Panc1 (cell line): ENCODE data around the gene FIBIN. TPM values are rescaled to one million over a fixed set of nuclear protein-coding genes. Genes with fewer than 3 reads are reported as not detected.

Experiments used
- ATAC-seq: fragments of 200-7000 bp; cut with Tn5 transposase; 2 replicates; pipeline ENCODE4 v1.9.1; 2020; ENCODE audit warnings: mild to moderate bottlenecking, moderate library complexity
- BruUV-seq: library from RNA; stranded (reverse); fragments of 400-500 nt; replicated peaks from 2 replicates; lab custom pipeline; 2021; lab: Mats Ljungman, UMichigan
- CTCF ChIA-PET: fragments of 300-600 bp; sonication (Branson Sonifier 250); formaldehyde crosslinking; loops from one replicate; lab custom pipeline; 2022; ENCODE audit warnings: antibody characterized with exemption; lab: Charles Lee
- POLR2A ChIA-PET: fragments of 300-600 bp; sonication (Branson Sonifier 250); formaldehyde crosslinking; loops from one replicate; lab custom pipeline; 2022; ENCODE audit warnings: antibody characterized with exemption; lab: Charles Lee
- DNase-seq: peaks from one replicate; pipeline ENCODE4 v3.0.0-alpha.2; 2010; ENCODE audit warnings: low read depth, low spot score
- H3K27ac ChIP-seq: 2 replicates; pipeline ENCODE4 v1.5.1; 2011; ENCODE audit warnings: mild to moderate bottlenecking, low read length, inconsistent platforms
- H3K27me3 ChIP-seq: fragments of 200-500 bp; sonication (Bioruptor generic); 2 replicates; pipeline ENCODE4 v1.6.0; 2014; ENCODE audit warnings: low read length, inconsistent platforms; ENCODE audit not compliant: control insufficient read depth, insufficient read depth
- H3K36me3 ChIP-seq: fragments of 200-500 bp; sonication (Bioruptor generic); 2 replicates; pipeline ENCODE4 v1.5.1; 2014; ENCODE audit warnings: inconsistent platforms, mild to moderate bottlenecking, low read length, moderate library complexity; ENCODE audit not compliant: control insufficient read depth, insufficient read depth
- H3K4me1 ChIP-seq: 2 replicates; pipeline ENCODE4 v1.5.1; 2011; ENCODE audit warnings: inconsistent platforms, mild to moderate bottlenecking, low read length, moderate library complexity; ENCODE audit not compliant: control insufficient read depth, insufficient read depth
- H3K4me3 ChIP-seq, 2 experiments: 2 replicates each; pipeline ENCODE4 v1.5.1; 2011 to 2012; ENCODE audit warnings: low read depth in 2 of 2, low read length in 2 of 2, mild to moderate bottlenecking in 2 of 2, inconsistent platforms in 1 of 2, moderate library complexity in 1 of 2
- H3K9me3 ChIP-seq: fragments of 200-500 bp; sonication (Bioruptor generic); 2 replicates; pipeline ENCODE4 v1.5.1; 2014; ENCODE audit warnings: low read depth, mild to moderate bottlenecking, inconsistent platforms, low read length, moderate library complexity; ENCODE audit not compliant: control insufficient read depth, insufficient read depth
- POLR2AphosphoS5 ChIP-seq: IDR thresholded peaks from 2 replicates; pipeline ENCODE4 v1.6.1; 2012; ENCODE audit warnings: mild to moderate bottlenecking, low read depth, low read length, moderate library complexity
- SIN3A ChIP-seq: IDR thresholded peaks from 2 replicates; pipeline ENCODE4 v1.6.1; 2012; ENCODE audit warnings: low read depth, mild to moderate bottlenecking, low read length, moderate library complexity, borderline replicate concordance; ENCODE audit not compliant: insufficient read depth
- TCF7L2 ChIP-seq: IDR thresholded peaks from 2 replicates; pipeline ENCODE4 v1.6.1; 2011; ENCODE audit warnings: mild to moderate bottlenecking, low read depth, low read length, inconsistent platforms
- in situ Hi-C: cut with HindIII; loops from 2 replicates; pipeline ENCODE4 v1.10.0; 2016; ENCODE audit warnings: low sequenced_read_pairs, low pct_unique_long_range_greater_than_20kb
- intact Hi-C: fragments of 100-400 bp; cut with micrococcal nuclease; formaldehyde crosslinking; loops from one replicate; pipeline ENCODE4 v1.10.0; 2022; ENCODE audit not compliant: unreplicated experiment
- total RNA-seq: library from RNA; stranded (reverse); gene quantifications from one replicate; pipeline ENCODE4 v1.2.1, GENCODE V29; 2021; ENCODE audit not compliant: unreplicated experiment
- TF ChIP-seq, protein P1 (sequence below): fragments of 450-650 bp; IDR thresholded peaks from 2 replicates; pipeline ENCODE4 v1.5.1; 2017; ENCODE audit warnings: mild to moderate bottlenecking
- TF ChIP-seq, protein P2 (sequence below), 2 experiments: IDR thresholded peaks; 2 replicates each; pipeline ENCODE4 v1.6.1; 2011 to 2012; ENCODE audit warnings: low read depth in 2 of 2, control low read depth in 1 of 2, low read length in 1 of 2, mild to moderate bottlenecking in 1 of 2, moderate library complexity in 1 of 2; ENCODE audit not compliant: insufficient read depth in 1 of 2

Gene FIBIN
- total RNA-seq, 1 experiment from 2014 or later = not detected

DNA sequence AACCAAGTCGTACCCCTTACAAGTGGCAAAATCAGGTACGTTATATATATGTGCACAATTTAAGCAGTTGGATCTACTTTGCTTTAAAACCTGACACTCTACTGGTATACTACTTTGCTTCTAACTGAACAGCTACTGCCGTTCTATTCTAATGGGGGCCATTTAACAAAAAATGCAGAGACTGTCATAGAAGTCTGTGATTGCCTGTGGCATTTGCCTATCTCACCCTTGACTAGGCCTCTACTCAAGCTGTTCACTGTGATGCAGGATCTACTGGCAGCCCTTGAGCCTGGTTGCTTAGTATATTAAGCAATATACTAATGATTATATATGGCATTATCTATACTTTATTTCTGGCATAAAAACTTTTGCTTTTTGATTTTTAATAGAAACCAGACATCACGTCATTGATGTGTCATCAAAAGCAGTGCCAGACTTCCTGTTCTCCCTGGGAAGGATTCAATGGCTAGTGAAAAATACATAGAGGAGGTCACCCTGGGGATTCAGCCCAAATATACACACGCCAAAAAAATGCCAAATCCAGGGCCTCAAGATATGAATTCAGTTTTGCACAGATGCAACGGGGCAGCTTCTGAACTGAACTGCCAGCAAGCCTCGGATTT lies 40.0 kb upstream of the FIBIN start:
- H3K4me3 ChIP-seq = no peak overlapping the region
- no peaks in the 10 kb centered on the region for H3K4me1 ChIP-seq
- ChIA-PET CTCF (no interaction called here), POLR2A (no interaction called here)
- TF ChIP-seq, protein P1, sequence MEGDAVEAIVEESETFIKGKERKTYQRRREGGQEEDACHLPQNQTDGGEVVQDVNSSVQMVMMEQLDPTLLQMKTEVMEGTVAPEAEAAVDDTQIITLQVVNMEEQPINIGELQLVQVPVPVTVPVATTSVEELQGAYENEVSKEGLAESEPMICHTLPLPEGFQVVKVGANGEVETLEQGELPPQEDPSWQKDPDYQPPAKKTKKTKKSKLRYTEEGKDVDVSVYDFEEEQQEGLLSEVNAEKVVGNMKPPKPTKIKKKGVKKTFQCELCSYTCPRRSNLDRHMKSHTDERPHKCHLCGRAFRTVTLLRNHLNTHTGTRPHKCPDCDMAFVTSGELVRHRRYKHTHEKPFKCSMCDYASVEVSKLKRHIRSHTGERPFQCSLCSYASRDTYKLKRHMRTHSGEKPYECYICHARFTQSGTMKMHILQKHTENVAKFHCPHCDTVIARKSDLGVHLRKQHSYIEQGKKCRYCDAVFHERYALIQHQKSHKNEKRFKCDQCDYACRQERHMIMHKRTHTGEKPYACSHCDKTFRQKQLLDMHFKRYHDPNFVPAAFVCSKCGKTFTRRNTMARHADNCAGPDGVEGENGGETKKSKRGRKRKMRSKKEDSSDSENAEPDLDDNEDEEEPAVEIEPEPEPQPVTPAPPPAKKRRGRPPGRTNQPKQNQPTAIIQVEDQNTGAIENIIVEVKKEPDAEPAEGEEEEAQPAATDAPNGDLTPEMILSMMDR = no peak
- TF ChIP-seq, protein P2, sequence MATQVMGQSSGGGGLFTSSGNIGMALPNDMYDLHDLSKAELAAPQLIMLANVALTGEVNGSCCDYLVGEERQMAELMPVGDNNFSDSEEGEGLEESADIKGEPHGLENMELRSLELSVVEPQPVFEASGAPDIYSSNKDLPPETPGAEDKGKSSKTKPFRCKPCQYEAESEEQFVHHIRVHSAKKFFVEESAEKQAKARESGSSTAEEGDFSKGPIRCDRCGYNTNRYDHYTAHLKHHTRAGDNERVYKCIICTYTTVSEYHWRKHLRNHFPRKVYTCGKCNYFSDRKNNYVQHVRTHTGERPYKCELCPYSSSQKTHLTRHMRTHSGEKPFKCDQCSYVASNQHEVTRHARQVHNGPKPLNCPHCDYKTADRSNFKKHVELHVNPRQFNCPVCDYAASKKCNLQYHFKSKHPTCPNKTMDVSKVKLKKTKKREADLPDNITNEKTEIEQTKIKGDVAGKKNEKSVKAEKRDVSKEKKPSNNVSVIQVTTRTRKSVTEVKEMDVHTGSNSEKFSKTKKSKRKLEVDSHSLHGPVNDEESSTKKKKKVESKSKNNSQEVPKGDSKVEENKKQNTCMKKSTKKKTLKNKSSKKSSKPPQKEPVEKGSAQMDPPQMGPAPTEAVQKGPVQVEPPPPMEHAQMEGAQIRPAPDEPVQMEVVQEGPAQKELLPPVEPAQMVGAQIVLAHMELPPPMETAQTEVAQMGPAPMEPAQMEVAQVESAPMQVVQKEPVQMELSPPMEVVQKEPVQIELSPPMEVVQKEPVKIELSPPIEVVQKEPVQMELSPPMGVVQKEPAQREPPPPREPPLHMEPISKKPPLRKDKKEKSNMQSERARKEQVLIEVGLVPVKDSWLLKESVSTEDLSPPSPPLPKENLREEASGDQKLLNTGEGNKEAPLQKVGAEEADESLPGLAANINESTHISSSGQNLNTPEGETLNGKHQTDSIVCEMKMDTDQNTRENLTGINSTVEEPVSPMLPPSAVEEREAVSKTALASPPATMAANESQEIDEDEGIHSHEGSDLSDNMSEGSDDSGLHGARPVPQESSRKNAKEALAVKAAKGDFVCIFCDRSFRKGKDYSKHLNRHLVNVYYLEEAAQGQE (IDR thresholded peaks at IDR 0.05; ENCODE audit: insufficient read depth in 1 of 2, low read depth in 2 of 2, low read length in 1 of 2) = no peak
- TF ChIP-seq POLR2AphosphoS5 (no peak), SIN3A (no peak)
- no peak for ATAC-seq
- no peak for DNase-seq
- H3K27ac ChIP-seq = no peak overlapping the region
- no peaks in the 10 kb centered on the region for H3K36me3 ChIP-seq
- no TSS peak for BruUV-seq
- H3K9me3 ChIP-seq = no peaks in the 10 kb centered on the region
- intact Hi-C loops (no loop called here), in situ Hi-C loops (no loop called here)
- H3K27me3 ChIP-seq = no peaks in the 10 kb centered on the region

DNA sequence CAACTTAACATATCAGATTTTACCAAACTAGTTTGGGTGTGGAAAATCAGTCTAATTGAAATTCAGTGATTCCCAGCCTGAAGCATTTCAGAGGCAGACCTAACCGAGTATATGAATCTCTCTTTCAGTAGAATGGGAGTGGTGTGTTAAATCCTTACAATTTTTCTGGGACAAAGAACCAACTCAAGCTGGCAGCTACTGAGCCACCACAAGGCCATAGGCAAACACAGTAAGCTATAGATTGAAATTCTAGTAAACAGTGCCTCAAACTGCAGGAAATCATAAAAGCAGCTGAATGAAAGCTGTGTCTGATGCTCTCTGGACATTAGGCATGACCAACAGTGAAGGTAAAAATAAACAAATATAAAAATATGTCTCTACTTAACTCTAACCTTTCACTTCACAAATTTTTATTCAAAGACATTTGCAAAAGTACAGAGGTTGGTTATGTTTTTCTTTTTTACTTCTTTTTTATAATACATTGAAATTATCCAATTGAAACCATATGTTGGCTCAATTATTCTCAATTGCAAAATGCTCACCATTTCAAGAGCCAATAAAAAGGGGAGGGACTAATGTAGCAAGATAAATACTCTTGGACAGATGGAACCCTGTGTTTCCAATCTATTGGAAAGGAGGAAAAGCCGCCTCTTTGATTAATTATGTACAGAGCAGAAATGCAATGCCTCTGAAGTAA lies 35.8 kb upstream of the FIBIN start:
- Histone ChIP-seq H3K4me1 (no peaks in the 10 kb centered on the region), H3K9me3 (no peaks in the 10 kb centered on the region), H3K27me3 (no peaks in the 10 kb centered on the region), H3K36me3 (no peaks in the 10 kb centered on the region), H3K4me3 (no peak overlapping the region), H3K27ac (no peak overlapping the region)
- in situ Hi-C loops (no loop called here), intact Hi-C loops (no loop called here)
- CTCF ChIA-PET = no interaction called here
- POLR2A ChIA-PET = no interaction called here
- TF ChIP-seq SIN3A (no peak), TCF7L2 (no peak), POLR2AphosphoS5 (no peak)
- TF ChIP-seq, protein P1 = no peak
- TF ChIP-seq, protein P2 (IDR thresholded peaks at IDR 0.05; ENCODE audit: insufficient read depth in 1 of 2, low read depth in 2 of 2, low read length in 1 of 2) = no peak
- BruUV-seq = no TSS peak
- DNase-seq (no peak), ATAC-seq (no peak)
